Activated CD4-positive, alpha-beta T cell treated with anti-CD3 and anti-CD28 coated beads, Interleukin-2, Interleukin-4, amounts not matched to agents 100 ng/mL and 50 ng/mL, durations not matched to agents 16 hours and 8 hours (primary cell): ENCODE data around the gene PIGC.
A peak's percentile ranks its signal among the peaks of the same experiment; 100 is the strongest.

ENCODE experiments used
- DNase-seq: peaks from one replicate; pipeline ENCODE4 v3.0.0-alpha.2; 2020; ENCODE audit warnings: low spot score

PIGC gene

DNA sequence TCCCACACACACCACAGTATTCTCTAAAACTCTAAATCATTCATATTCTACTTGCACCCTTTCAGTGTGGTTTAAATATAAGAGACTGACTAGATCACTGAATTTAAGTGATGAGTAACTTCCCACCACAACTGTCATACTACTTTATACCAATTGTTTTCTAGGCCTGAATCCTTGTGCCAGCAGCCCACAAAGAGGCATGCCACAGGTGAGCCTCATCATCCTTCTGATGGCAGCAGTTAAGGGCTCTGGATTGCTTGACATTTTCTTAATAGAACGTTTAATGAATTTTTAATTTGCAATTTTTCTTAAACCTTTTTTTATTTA, 13.8 kb downstream of the PIGC start:
- DNase-seq, result no peak

GRCh38 chr1:172429331-172430127, 14.3 kb downstream of the PIGC start:
- peak; percentile 65 for DNase-seq

DNA sequence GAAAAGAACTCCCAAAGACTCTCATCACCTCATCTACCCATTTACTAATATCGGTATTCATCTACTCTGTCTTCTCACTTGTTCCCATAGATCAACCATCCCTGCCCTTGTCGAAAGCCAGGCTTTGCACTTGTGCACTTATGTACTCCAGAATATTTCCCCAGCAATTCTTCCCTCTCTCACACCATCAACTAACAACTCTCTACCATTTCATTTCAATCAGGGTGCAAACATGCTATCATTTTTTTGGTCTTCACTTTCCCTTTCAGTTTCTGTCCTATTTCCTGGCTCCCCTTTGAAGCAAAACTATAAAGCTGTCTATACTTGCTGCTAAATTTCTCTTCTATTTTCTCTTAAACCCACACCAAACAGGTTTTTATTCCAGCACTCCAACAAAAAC, 16.7 kb downstream of the PIGC start:
- no peak for DNase-seq

DNA sequence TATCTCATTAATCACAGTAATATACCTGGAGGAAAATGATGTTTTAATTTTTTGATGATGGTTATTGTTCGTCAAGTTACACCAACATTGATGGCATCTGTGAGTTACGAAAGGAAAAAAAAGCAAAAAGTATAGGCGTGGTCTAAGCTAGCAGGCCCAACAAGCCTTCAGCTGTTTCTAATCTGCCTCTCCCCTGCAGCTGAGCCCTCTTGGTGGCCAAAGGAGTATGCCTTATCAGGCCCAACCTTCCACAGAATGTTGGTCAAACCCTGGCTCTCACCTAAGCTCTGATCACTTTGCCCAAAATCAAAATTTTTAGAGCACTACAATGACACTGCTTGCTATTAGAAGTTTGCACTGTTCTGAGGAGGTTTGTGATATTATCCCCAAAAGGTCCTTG, 18.5 kb downstream of the PIGC start:
- DNase-seq, result no peak

DNA sequence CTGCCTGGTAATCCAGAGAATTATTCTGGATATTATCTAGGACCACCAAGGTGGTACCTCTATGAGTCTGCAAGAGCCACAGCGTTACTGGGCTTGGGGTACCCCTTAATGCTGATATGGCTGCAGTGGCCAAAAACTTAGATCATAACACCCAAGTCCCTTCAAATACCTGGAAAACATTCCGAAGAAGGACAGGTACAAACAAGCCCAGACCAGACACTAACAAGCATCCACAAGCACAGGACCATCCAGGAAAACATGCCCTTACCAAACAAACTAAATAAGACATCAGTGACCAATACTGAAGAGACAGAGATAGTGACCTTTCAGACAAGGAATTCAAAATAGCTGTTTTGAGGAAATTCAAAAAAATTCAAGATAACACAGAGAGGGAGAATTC, 20.5 kb downstream of the PIGC start:
- no peak for DNase-seq

GRCh38 chr1:172421974-172422604, 21.8 kb downstream of the PIGC start:
- no peak for DNase-seq

DNA sequence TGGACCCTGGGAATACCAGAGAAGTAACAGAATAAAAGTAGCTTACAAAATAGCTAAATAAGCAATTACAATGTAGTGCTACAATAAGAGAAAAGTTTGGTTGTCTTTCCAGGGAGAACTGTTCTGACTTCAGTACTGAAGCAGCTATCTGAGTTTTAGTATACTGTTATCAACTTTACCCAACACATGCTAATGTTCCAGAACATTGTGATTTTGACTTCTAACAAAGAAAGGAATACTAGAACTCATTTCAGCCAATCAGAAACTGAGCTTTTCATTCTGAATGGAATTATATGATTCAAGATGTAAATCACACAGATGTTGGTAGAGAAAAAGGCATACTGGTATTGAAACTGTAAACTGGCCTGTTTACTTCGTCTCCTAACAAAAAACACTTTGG, 23.5 kb downstream of the PIGC start, which contains the start of gene C1orf105:
TSS of gene C1orf105 (plus strand) at position 301 of the 400 bp plus-strand sequence. CDS start 201 bp downstream, outside the sequence.
- DNase-seq, result no peak

DNA sequence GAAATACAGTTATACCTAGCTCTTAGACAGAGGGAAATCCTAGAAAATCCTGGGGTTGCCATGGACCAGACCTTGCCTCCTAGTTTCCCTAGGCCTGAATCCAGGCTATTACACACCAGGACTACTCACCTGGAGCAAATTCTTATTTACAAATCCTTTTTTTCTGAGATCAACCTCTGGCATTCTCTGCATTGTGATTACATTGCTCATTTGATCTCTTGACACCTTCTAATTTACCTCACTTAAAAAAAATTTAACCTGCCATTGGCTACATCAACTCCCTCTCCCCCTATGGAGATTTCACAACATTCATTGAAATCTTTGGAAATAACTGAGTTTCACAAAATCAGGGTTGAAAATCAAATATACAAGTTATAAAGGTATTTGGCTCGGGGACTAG, 26.3 kb downstream of the PIGC start:
- no peak for DNase-seq

DNA sequence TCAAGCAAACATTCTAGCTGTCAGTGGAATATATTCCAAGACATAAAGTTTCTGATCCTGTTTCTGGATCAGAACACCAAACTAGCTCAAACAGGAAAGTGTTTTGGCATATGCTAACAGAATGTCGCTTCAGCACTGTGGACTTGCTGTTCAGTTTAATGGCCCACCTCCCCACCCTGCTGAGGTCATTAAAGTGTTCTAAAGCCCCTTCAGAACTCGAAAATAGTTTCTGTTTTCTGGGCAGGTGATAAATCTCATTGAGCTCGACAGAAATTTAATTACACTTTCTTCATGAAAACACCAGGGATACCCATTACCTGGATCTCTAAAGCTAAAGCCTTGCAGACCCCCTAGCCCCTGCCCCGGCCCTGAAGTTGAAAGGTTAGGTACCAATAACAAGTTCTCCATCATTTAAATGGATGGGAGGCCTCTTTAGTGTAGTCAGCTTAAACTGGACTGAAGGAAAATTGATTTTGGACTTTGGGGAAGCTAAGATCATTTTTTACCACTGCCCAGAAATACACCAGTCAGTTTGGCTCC, 27.3 kb downstream of the PIGC start:
- no peak for DNase-seq

- no peak for DNase-seq
Observed at GRCh38 chr1:172414331-172414730, 29.5 kb downstream of the PIGC start.

- DNase-seq, result no peak
Observed at GRCh38 chr1:172411791-172412338, 32.0 kb downstream of the PIGC start.

GRCh38 chr1:172410027-172410426, 33.8 kb downstream of the PIGC start:
- no peak for DNase-seq

DNA sequence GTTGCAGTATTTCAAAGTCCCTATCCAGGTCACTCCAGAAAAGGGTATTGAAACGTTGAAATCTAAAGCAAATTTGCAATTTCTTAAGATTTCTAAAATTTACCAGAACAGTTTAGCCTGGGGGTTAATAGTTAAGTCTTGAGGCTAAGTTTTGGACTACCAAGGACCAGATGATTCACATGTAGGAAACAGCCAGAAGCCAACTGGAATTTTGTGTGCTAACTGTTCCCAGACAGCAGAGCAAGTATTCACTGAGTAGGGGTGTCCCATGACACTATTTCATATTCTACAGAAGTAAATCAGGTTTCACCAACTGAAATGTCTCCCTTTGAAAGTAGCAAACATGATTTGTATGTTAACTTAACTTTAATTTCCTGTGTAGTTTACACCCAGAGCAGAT, 34.9 kb downstream of the PIGC start:
- no peak for DNase-seq

DNA sequence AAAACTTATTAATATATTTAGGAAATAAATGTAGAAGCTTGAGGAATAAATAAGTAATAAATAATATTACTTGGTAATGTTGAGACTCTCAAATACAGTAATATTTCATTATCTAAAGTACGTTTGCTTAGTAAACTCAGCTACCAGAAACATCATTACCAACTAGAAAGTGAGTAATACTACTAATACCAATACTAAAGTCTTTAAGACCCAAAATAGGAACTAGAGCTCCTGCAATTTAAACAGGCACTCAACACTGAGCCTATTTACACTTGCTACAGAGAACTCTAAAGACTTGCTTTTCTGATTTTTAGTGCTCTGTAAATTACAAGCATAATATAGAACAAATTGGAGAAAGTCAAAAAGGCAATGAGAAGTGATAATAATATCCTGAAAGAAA, 36.9 kb downstream of the PIGC start:
- no peak for DNase-seq

DNA sequence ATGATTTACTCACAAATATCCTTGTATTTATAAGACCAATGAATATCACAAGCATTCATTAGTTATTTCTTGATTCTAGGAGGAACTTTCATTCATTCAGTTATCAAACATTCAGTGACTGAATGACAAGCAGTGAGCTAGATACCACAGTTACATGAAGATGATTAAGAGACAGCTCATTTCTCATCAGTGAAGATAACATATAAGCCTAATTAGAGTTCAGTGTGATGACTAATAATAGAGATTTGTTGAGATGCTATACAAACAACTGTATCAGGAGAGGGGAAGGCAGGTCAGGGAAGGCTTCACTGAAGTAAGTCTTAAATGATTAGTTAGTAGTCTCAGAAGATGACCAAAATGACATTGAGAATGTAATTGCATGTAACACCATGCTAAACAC, 38.0 kb downstream of the PIGC start:
- DNase-seq, result no peak

DNA sequence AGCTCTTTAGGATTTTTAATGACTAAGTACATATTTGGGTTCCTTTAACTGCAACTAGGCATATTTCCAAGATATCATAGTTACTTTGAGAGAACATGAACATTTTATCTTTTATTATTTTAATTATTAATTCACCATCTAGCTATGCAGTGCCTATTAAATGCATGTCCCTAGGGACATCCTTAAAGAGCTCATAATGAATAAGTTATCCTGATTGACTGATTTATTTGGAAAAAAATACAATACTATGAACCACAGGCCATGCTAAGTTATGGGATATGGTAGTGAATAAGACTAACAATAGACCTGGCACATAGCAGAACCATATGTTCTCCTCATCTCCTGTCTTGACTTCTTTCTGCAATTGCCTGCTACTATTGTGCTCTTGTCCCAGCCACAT, 39.7 kb downstream of the PIGC start:
- DNase-seq, result no peak

DNA sequence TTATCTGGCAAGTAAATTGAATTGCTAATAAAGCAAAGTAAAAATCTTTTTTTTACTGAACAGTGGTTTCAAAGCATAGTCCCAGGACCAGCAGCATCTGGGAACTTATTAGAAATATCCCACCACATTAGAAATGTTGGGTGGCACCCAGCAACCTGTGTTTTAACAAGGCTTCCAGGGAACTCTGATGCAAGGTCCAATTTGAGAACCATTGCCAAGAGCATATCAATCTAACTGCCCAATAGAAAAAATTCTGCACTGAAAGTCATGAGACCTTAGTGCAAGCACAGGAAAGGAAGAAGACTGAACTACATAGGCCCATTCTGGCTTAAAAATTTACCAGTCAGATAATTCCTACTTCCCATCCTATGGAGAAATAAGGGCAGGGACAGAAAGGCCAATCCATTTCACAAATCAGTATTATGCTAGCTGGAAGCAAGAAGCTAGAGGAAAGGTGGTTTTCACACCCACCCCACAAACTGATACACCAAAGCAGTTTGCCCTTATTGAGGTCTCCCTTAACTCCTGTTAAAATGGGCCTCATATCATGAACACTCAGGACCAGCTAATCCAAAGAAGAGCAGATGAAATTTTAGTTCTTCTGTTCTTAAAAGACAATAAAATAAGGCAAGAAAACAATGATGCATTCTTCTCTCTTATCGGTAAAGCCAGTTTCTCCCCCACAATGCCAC, 40.8 kb downstream of the PIGC start:
- no peak for DNase-seq

- DNase-seq, result no peak
Observed at GRCh38 chr1:172401892-172402291, 42.0 kb downstream of the PIGC start.

DNA sequence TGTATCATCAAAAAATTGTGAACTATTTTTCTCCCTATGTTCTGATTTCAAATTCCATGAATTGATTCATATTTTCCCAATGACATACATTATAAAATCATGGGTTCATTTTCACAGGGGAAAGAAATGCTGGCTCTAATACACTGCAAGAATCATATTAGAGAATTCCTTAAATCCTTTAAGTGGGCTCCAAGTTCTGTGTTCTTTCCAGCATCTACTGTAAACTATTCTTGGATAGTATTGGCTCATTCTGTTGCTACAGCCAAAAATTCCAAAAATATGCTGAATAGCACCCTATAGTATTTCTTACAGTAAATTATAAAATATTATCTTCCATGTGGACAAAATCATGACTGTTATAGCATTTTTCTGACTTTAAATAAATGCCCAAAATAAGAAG, 42.4 kb downstream of the PIGC start:
- DNase-seq, result no peak

GRCh38 chr1:172400722-172401105, 43.2 kb downstream of the PIGC start:
- DNase-seq, result no peak

- DNase-seq, result no peak
Observed at GRCh38 chr1:172399756-172400721, 43.8 kb downstream of the PIGC start.
